GM12878 (cell line): Measurements from ENCODE around the gene MXD4.

Experiments
- CEBPB ChIP-seq, 2 experiments: fragments of 150-350 bp in 1 of 2; IDR thresholded peaks; 2 replicates each; pipeline ENCODE4 v1.6.1; 2012 to 2014; ENCODE audit warnings: low read depth in 2 of 2, low read length in 2 of 2, borderline replicate concordance in 1 of 2, inconsistent platforms in 1 of 2
- CTCF ChIP-seq, 3 experiments: IDR thresholded peaks in 2 of 3; conservative IDR thresholded peaks in 1 of 3; 2 replicates each; pipeline ENCODE4 v1.5.1; 2011; ENCODE audit warnings: low read depth in 3 of 3, low read length in 3 of 3, mild to moderate bottlenecking in 3 of 3, control low read depth in 2 of 3, moderate library complexity in 2 of 3, inconsistent platforms in 1 of 3, mixed read lengths in 1 of 3; ENCODE audit not compliant: control insufficient read depth in 2 of 3, insufficient read depth in 1 of 3; ENCODE audit errors: extremely low read depth in 1 of 3
- EZH2 ChIP-seq: IDR thresholded peaks from 2 replicates; pipeline ENCODE4 v1.6.1; 2012; ENCODE audit warnings: low read depth, mild to moderate bottlenecking, control low read depth, inconsistent platforms, low read length, borderline replicate concordance; ENCODE audit not compliant: control insufficient read depth
- FOXM1 ChIP-seq: IDR thresholded peaks from 2 replicates; pipeline ENCODE4 v1.6.1; 2012; ENCODE audit warnings: low read depth, mild to moderate bottlenecking, inconsistent platforms, low read length, moderate library complexity
- IRF3 ChIP-seq: fragments of 450-650 bp; IDR thresholded peaks from 2 replicates; pipeline ENCODE4 v1.6.1; 2014; ENCODE audit warnings: mild to moderate bottlenecking
- JUND ChIP-seq: IDR thresholded peaks from 2 replicates; pipeline ENCODE4 v1.6.1; 2012; ENCODE audit warnings: low read depth, mild to moderate bottlenecking, low read length, improper control_type of control experiment, moderate library complexity
- POLR2A ChIP-seq: IDR thresholded peaks from 2 replicates; pipeline ENCODE4 v1.6.1; 2011; ENCODE audit warnings: low read depth, mild to moderate bottlenecking, low read length
- SMC3 ChIP-seq: IDR thresholded peaks from 2 replicates; pipeline ENCODE4 v1.6.1; 2011; ENCODE audit warnings: low read length, improper control_type of control experiment, borderline replicate concordance
- ZNF274 ChIP-seq: IDR thresholded peaks from one replicate; pipeline ENCODE4 v1.8.0; 2011; ENCODE audit not compliant: insufficient read length, insufficient read depth
- TF ChIP-seq, protein P1 (sequence below): IDR thresholded peaks from 2 replicates; pipeline ENCODE4 v1.6.1; 2012; ENCODE audit warnings: low read depth, low read length, improper control_type of control experiment
- TF ChIP-seq, protein P2 (sequence below): fragments of 450-650 bp; formaldehyde crosslinking; IDR thresholded peaks from 2 replicates; pipeline ENCODE4 v1.5.0; 2022; ENCODE audit warnings: mild to moderate bottlenecking, missing genetic modification characterization

DNA sequence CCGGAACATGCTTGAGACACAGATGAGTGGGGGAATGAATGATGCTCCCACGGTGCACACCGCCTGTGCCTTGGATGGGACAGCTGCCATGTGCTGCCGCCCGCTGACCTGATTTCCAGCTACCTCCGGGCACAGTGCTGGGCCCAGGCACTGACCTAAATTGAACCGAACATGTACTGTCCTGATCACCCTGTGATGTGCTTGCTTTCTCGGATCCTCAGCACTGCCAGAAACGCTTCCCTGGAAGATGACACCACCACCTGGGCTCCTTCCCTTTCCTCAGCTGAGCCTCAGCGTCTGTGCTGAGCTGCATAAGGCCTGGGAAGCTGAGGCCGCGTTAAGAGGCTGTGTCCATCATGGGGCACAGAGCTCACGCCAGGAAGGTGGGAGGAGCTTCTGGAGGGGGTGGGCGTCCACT, 39.3 kb upstream of the MXD4 start:
- TF ChIP-seq EZH2, result no peak
- TF ChIP-seq CEBPB (IDR thresholded peaks at IDR 0.05; ENCODE audit: borderline replicate concordance in 1 of 2, low read depth in 2 of 2, low read length in 2 of 2), result no peak
- no peak for TF ChIP-seq SMC3
- TF ChIP-seq CTCF (IDR thresholded peaks at IDR 0.05 in 2 of 3, conservative IDR thresholded peaks at IDR 0.05 in 1 of 3; ENCODE audit: control insufficient read depth in 2 of 3, extremely low read depth in 1 of 3, insufficient read depth in 1 of 3, low read depth in 3 of 3, low read length in 3 of 3), result no peak
- TF ChIP-seq, protein P1, sequence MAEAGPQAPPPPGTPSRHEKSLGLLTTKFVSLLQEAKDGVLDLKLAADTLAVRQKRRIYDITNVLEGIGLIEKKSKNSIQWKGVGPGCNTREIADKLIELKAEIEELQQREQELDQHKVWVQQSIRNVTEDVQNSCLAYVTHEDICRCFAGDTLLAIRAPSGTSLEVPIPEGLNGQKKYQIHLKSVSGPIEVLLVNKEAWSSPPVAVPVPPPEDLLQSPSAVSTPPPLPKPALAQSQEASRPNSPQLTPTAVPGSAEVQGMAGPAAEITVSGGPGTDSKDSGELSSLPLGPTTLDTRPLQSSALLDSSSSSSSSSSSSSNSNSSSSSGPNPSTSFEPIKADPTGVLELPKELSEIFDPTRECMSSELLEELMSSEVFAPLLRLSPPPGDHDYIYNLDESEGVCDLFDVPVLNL, result no peak
- TF ChIP-seq, protein P2, sequence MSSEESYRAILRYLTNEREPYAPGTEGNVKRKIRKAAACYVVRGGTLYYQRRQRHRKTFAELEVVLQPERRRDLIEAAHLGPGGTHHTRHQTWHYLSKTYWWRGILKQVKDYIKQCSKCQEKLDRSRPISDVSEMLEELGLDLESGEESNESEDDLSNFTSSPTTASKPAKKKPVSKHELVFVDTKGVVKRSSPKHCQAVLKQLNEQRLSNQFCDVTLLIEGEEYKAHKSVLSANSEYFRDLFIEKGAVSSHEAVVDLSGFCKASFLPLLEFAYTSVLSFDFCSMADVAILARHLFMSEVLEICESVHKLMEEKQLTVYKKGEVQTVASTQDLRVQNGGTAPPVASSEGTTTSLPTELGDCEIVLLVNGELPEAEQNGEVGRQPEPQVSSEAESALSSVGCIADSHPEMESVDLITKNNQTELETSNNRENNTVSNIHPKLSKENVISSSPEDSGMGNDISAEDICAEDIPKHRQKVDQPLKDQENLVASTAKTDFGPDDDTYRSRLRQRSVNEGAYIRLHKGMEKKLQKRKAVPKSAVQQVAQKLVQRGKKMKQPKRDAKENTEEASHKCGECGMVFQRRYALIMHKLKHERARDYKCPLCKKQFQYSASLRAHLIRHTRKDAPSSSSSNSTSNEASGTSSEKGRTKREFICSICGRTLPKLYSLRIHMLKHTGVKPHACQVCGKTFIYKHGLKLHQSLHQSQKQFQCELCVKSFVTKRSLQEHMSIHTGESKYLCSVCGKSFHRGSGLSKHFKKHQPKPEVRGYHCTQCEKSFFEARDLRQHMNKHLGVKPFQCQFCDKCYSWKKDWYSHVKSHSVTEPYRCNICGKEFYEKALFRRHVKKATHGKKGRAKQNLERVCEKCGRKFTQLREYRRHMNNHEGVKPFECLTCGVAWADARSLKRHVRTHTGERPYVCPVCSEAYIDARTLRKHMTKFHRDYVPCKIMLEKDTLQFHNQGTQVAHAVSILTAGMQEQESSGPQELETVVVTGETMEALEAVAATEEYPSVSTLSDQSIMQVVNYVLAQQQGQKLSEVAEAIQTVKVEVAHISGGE, result no peak
- TF ChIP-seq POLR2A, result no peak
- TF ChIP-seq JUND, result no peak
- TF ChIP-seq FOXM1, result no peak
- no peak for TF ChIP-seq IRF3
- TF ChIP-seq ZNF274, result no peak
